HepG2 (cell line): ENCODE results near the gene HSPA1B. TPM values are rescaled to one million over a fixed set of nuclear protein-coding genes. Genes with fewer than 3 reads are reported as not detected.

Experiments
- ATAC-seq: fragments of 200-7000 bp; cut with Tn5 transposase; 3 replicates; pipeline ENCODE4 v1.9.1; 2020; ENCODE audit warnings: mild to moderate bottlenecking, moderate library complexity
- BruUV-seq: library from RNA; stranded (reverse); fragments of 400-500 nt; replicated peaks from 2 replicates; lab custom pipeline; 2021; lab: Mats Ljungman, UMichigan
- CTCF ChIA-PET: fragments of 300-600 bp; formaldehyde crosslinking; extraction: SDS; loops from one replicate; lab custom pipeline; 2021; ENCODE audit warnings: low total read pairs, inconsistent platforms, low intra/inter-chr PET ratio; lab: Yijun Ruan, JAX
- POLR2A ChIA-PET: fragments of 350-600 bp; sonication (Branson Sonifier 250); formaldehyde crosslinking; loops from one replicate; lab custom pipeline; 2020; ENCODE audit warnings: antibody characterized with exemption, inconsistent platforms; lab: Yijun Ruan, JAX
- DNase-seq: peaks from one replicate; pipeline ENCODE4 v3.0.0-alpha.2; 2015; ENCODE audit warnings: low spot score
- FAIRE-seq: peaks from 3 replicates; lab custom pipeline; 2011; peaks lifted over from hg19 to GRCh38; lab: Jason Lieb, UNC
- H2AFZ ChIP-seq: one replicate; pipeline ENCODE4 v1.6.1; 2011; ENCODE audit warnings: low read length, inconsistent platforms
- H3K27ac ChIP-seq: fragments of 300-600 bp; 3 replicates; pipeline ENCODE4 v1.8.0; 2011; ENCODE audit warnings: mixed run types, mild to moderate bottlenecking, mixed read lengths, low read length, inconsistent platforms; ENCODE audit not compliant: insufficient read depth; ENCODE audit errors: extremely low read length
- H3K27me3 ChIP-seq, 2 experiments: fragments of 200-600 bp in 1 of 2; 2 replicates in 1 of 2; 3 replicates in 1 of 2; pipeline versions ENCODE4 v1.6.0 to v1.8.0; 2011; ENCODE audit warnings: low read length in 2 of 2, mild to moderate bottlenecking in 2 of 2, moderate library complexity in 2 of 2, inconsistent platforms in 1 of 2; ENCODE audit not compliant: insufficient read depth in 2 of 2, control insufficient read depth in 1 of 2
- H3K36me3 ChIP-seq, 2 experiments: fragments of 200-600 bp in 1 of 2; replicated peaks in 1 of 2; 2 replicates in 1 of 2; 3 replicates in 1 of 2; pipeline versions ENCODE4 v1.5.1 to v1.8.0; 2011; ENCODE audit warnings: low read length in 2 of 2, inconsistent platforms in 1 of 2; ENCODE audit not compliant: insufficient read depth in 2 of 2, control insufficient read depth in 1 of 2
- H3K4me1 ChIP-seq: 2 replicates; pipeline ENCODE4 v1.5.1; 2012; ENCODE audit warnings: low read length, inconsistent platforms; ENCODE audit not compliant: insufficient read depth
- H3K4me2 ChIP-seq: 2 replicates; pipeline ENCODE4 v1.6.0; 2011; ENCODE audit warnings: low read depth, low read length, inconsistent platforms
- H3K4me3 ChIP-seq, 3 experiments: fragments of 200-600 bp in 1 of 3; sonication (generic), shearing (Covaris generic) in 1 of 3; replicated peaks in 1 of 3; 2 replicates each; pipeline ENCODE4 v1.5.1; 2011 to 2016; ENCODE audit warnings: low read length in 3 of 3, inconsistent platforms in 2 of 3, low read depth in 2 of 3, mild to moderate bottlenecking in 2 of 3, control low read depth in 1 of 3, mixed read lengths in 1 of 3; ENCODE audit not compliant: insufficient read depth in 1 of 3
- H3K79me2 ChIP-seq: one replicate; pipeline ENCODE4 v1.6.1; 2011; ENCODE audit warnings: low read length, inconsistent platforms; ENCODE audit not compliant: insufficient read depth
- H3K9ac ChIP-seq: 2 replicates; pipeline ENCODE4 v1.6.0; 2011; ENCODE audit warnings: mild to moderate bottlenecking, low read depth, low read length, inconsistent platforms; ENCODE audit not compliant: insufficient read depth
- H3K9me3 ChIP-seq: 2 replicates; pipeline ENCODE4 v1.5.1; 2012; ENCODE audit warnings: mild to moderate bottlenecking, low read length
- H4K20me1 ChIP-seq: 2 replicates; pipeline ENCODE4 v1.6.0; 2011; ENCODE audit warnings: inconsistent platforms, mild to moderate bottlenecking, low read length, moderate library complexity; ENCODE audit not compliant: insufficient read depth
- FOXM1 ChIP-seq: sonication (generic); formaldehyde crosslinking; IDR thresholded peaks from 2 replicates; pipeline ENCODE4 v1.5.0; 2020; ENCODE audit warnings: missing genetic modification reagents
- FUBP1 ChIP-seq: sonication (generic); formaldehyde crosslinking; IDR thresholded peaks from 2 replicates; pipeline ENCODE4 v1.5.1; 2020; ENCODE audit warnings: missing genetic modification reagents, mild to moderate bottlenecking, borderline replicate concordance
- IRF2 ChIP-seq: IDR thresholded peaks from 2 replicates; pipeline ENCODE4 v1.6.1; 2018; ENCODE audit warnings: missing genetic modification reagents, missing compliant biosample characterization
- KDM5A ChIP-seq: fragments of 200-600 bp; sonication (generic); IDR thresholded peaks from 2 replicates; pipeline ENCODE4 v1.7.0; 2018; ENCODE audit warnings: antibody characterized with exemption, mild to moderate bottlenecking, low read length, borderline replicate concordance
- NFE2 ChIP-seq: sonication (generic); formaldehyde crosslinking; IDR thresholded peaks from 2 replicates; pipeline ENCODE4 v1.4.0; 2020; ENCODE audit warnings: missing genetic modification reagents
- NKX3-1 ChIP-seq: sonication (generic); formaldehyde crosslinking; IDR thresholded peaks from 2 replicates; pipeline ENCODE4 v1.5.0; 2020; ENCODE audit warnings: missing genetic modification reagents
- RBM22 ChIP-seq: fragments of 200-400 bp; formaldehyde crosslinking; optimal IDR thresholded peaks from 2 replicates; pipeline ENCODE3; 2017; ENCODE audit warnings: mild to moderate bottlenecking, low read length, moderate library complexity
- ZBTB38 ChIP-seq: sonication (generic); formaldehyde crosslinking; IDR thresholded peaks from 2 replicates; pipeline ENCODE4 v1.5.1; 2020; ENCODE audit warnings: mild to moderate bottlenecking, missing genetic modification reagents
- ZBTB7B ChIP-seq: sonication (generic); formaldehyde crosslinking; IDR thresholded peaks from 2 replicates; pipeline ENCODE4 v1.4.0; 2020; ENCODE audit warnings: missing genetic modification reagents
- ZNF788 ChIP-seq: sonication (generic); formaldehyde crosslinking; IDR thresholded peaks from 2 replicates; pipeline ENCODE4 v1.5.0; 2020; ENCODE audit warnings: mild to moderate bottlenecking, missing genetic modification reagents, borderline replicate concordance
- WGBS: methylation state at CpG from one replicate; pipeline ENCODE4 v1.1.6; 2017; ENCODE audit warnings: low lambda C conversion rate; 5-methylcytosine and 5-hydroxymethylcytosine counted together
- in situ Hi-C: cut with HindIII; loops from 2 replicates; pipeline ENCODE4 v1.10.0; 2017; ENCODE audit warnings: low pct_unique_long_range_greater_than_20kb; ENCODE audit not compliant: extremely low pct_ligation_motif_present
- intact Hi-C: fragments of 100-400 bp; cut with micrococcal nuclease; formaldehyde crosslinking; loops from one replicate; pipeline ENCODE4 v1.10.0; 2022; ENCODE audit not compliant: unreplicated experiment
- polyA plus RNA-seq, 8 experiments: library from polyadenylated mRNA; depleted of rRNA in 3 of 8; stranded (reverse) in 7 of 8; unstranded in 1 of 8; fragments of >200 nt; fragmentation: Illumina TruSeq in 4 of 8; extraction: Trizol in 4 of 8; gene quantifications; 2 replicates each; pipeline versions ENCODE4 v1.2.1 to v1.2.3, GENCODE V29; 2011 to 2016; ENCODE audit warnings: low read depth in 4 of 8, missing spikeins in 1 of 8, mixed read lengths in 1 of 8; ENCODE audit not compliant: insufficient read depth in 1 of 8
- total RNA-seq, 5 experiments: library from RNA; depleted of rRNA; stranded (reverse); fragments of >200 nt; fragmentation: Illumina TruSeq; extraction: Trizol; gene quantifications; 2 replicates each; pipeline ENCODE4 v1.2.3, GENCODE V29; 2016; ENCODE audit warnings: low read depth in 1 of 5
- TF ChIP-seq, protein P1 (sequence below): sonication (generic); formaldehyde crosslinking; IDR thresholded peaks from 2 replicates; pipeline ENCODE4 v1.4.0; 2020; ENCODE audit warnings: missing genetic modification reagents

HSPA1B gene
- total and polyA plus RNA-seq, 2 of the 13 experiments (the other 11 are each of a cell fraction or from before 2014, with no cell fraction given): 26.0 to 186 TPM

DNA sequence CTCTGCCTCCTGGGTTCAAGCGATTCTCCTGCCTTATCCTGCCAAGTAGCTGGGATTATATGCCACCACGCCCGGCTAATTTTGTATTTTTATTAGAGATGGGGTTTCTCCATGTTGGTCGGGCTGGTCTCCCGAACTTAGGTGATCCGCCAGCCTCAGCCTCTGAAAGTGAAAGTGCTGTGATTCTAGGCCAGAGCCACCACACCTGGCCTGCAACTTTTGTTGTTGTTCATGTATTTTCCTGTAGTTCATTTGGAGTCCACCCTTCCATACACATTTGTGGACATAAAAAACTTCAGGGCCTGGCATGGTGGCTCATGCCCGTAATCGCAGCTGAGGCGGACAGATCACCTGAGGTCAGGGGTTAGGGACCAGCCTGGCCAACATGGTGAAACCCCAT is 14.5 kb downstream of the HSPA1B start:
- BruUV-seq: no TSS peak
- intact Hi-C loops (no loop called here), in situ Hi-C loops (no loop called here)
- peak; percentile 25 for TF ChIP-seq RBM22
- no peak for TF ChIP-seq ZNF788
- TF ChIP-seq ZBTB7B (CRISPR knock-in tag): no peak
- TF ChIP-seq, protein P1, sequence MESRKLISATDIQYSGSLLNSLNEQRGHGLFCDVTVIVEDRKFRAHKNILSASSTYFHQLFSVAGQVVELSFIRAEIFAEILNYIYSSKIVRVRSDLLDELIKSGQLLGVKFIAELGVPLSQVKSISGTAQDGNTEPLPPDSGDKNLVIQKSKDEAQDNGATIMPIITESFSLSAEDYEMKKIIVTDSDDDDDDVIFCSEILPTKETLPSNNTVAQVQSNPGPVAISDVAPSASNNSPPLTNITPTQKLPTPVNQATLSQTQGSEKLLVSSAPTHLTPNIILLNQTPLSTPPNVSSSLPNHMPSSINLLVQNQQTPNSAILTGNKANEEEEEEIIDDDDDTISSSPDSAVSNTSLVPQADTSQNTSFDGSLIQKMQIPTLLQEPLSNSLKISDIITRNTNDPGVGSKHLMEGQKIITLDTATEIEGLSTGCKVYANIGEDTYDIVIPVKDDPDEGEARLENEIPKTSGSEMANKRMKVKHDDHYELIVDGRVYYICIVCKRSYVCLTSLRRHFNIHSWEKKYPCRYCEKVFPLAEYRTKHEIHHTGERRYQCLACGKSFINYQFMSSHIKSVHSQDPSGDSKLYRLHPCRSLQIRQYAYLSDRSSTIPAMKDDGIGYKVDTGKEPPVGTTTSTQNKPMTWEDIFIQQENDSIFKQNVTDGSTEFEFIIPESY (CRISPR knock-in tag): peak; percentile 39; the same call in 1 of the 2 replicates
- TF ChIP-seq IRF2 (CRISPR knock-in tag): 0 out of 2 replicates have a peak, but pooled peaks have one; percentile 25
- no peak for TF ChIP-seq KDM5A
- 0 out of 2 replicates have a peak, but pooled peaks have one; percentile 7 for TF ChIP-seq NKX3-1
- TF ChIP-seq FOXM1 (CRISPR knock-in tag): no peak
- 0 out of 2 replicates have a peak, but pooled peaks have one; percentile 4 for TF ChIP-seq ZBTB38 (CRISPR knock-in tag)
- TF ChIP-seq NFE2 (CRISPR knock-in tag): no peak
- TF ChIP-seq FUBP1 (CRISPR knock-in tag): 0 out of 2 replicates have a peak, but pooled peaks have one; percentile 11
- no peaks in the 10 kb centered on the region for H3K27me3 ChIP-seq
- peaks cover 12 to 24% of the 10 kb centered on the region in 2 experiments for H3K36me3 ChIP-seq
- POLR2A ChIA-PET: interaction anchor here (0.8 to 15.7 kb wide), 5 partner anchors 11 to 186 kb away, joined by 3 to 264 read pairs (median 5); partner anchors contain the start of genes APOM, EHMT2, HSPA1B and NEU1
- DNase-seq (no peak), ATAC-seq (peak; percentile 13), FAIRE-seq (no peak)
- WGBS: 92% methylated on average over 9 of the region's 9 CpGs
- no peak overlapping the region for H3K4me2 ChIP-seq
- peaks cover 31% of the 10 kb centered on the region for H4K20me1 ChIP-seq
- H3K4me1 ChIP-seq: peaks cover 30% of the 10 kb centered on the region
- no peak overlapping the region for H3K9ac ChIP-seq
- CTCF ChIA-PET: interaction anchor here (1.0 kb wide), 1 partner anchor 47 kb away, joined by 3 read pairs; no protein-coding TSS in a partner anchor
- no peak overlapping the region for H3K27ac ChIP-seq
- H2AFZ ChIP-seq: no peak overlapping the region
- H3K4me3 ChIP-seq: no peak overlapping the region
- peaks cover 10% of the 10 kb centered on the region for H3K79me2 ChIP-seq
- no peaks in the 10 kb centered on the region for H3K9me3 ChIP-seq
